K562 (cell line): ENCODE results near the gene ANK3. TPM values are rescaled to one million over a fixed set of nuclear protein-coding genes. Genes with fewer than 3 reads are reported as not detected.
A peak's percentile ranks its signal among the peaks of the same experiment; 100 is the strongest.

ENCODE experiments used
- ATAC-seq: fragments of 200-7000 bp; cut with Tn5 transposase; 3 replicates; pipeline ENCODE4 v1.9.1; 2020; ENCODE audit warnings: moderate library complexity
- BruUV-seq: library from RNA; stranded (reverse); fragments of 400-500 nt; replicated peaks from 2 replicates; lab custom pipeline; 2021; lab: Mats Ljungman, UMichigan
- CTCF ChIA-PET: fragments of 300-600 bp; formaldehyde crosslinking; extraction: SDS; loops from one replicate; lab custom pipeline; 2021; ENCODE audit warnings: low intra/inter-chr PET ratio; lab: Yijun Ruan, JAX
- POLR2A ChIA-PET: fragments of 300-600, 350-650 bp; sonication (Branson Sonifier 250); formaldehyde crosslinking; extraction: SDS; loops from one replicate; lab custom pipeline; 2021; ENCODE audit warnings: antibody characterized with exemption, inconsistent platforms; lab: Yijun Ruan, JAX
- DNase-seq, 4 experiments: peaks; one replicate each; pipeline versions ENCODE4 v3.0.0 to v3.0.0-alpha.2; 2011 to 2018; ENCODE audit warnings: low spot score in 3 of 4, mixed read lengths in 3 of 4; ENCODE audit errors: extremely low read depth in 1 of 4
- FAIRE-seq: peaks from 2 replicates; lab custom pipeline; 2011; peaks lifted over from hg19 to GRCh38; lab: Jason Lieb, UNC
- H2AFZ ChIP-seq: 2 replicates; pipeline ENCODE4 v1.6.0; 2011; ENCODE audit warnings: low read depth, low read length, control low read depth, inconsistent platforms
- H3K27ac ChIP-seq: fragments of 200-600 bp; 3 replicates; pipeline ENCODE4 v1.8.0; 2011; ENCODE audit warnings: low read depth, mild to moderate bottlenecking, control low read depth, inconsistent platforms, low read length, moderate library complexity, mixed read lengths; ENCODE audit errors: extremely low read depth
- H3K27me3 ChIP-seq, 2 experiments: fragments of 300-600 bp in 1 of 2; 2 replicates in 1 of 2; 3 replicates in 1 of 2; pipeline versions ENCODE4 v1.6.0 to v1.8.0; 2011; ENCODE audit warnings: inconsistent platforms in 2 of 2, low read length in 2 of 2, mild to moderate bottlenecking in 1 of 2, mixed read lengths in 1 of 2, moderate library complexity in 1 of 2; ENCODE audit not compliant: control insufficient read depth in 2 of 2, insufficient read depth in 2 of 2
- H3K36me3 ChIP-seq: fragments of 300-600 bp; 3 replicates; pipeline ENCODE4 v1.8.0; 2011; ENCODE audit warnings: mild to moderate bottlenecking, low read length, inconsistent platforms; ENCODE audit not compliant: control insufficient read depth, insufficient read depth
- H3K4me1 ChIP-seq, 2 experiments: fragments of 200-600 bp in 1 of 2; replicated peaks in 1 of 2; 2 replicates in 1 of 2; 3 replicates in 1 of 2; pipeline versions ENCODE4 v1.5.1 to v1.8.0; 2011; ENCODE audit warnings: inconsistent platforms in 2 of 2, low read length in 2 of 2, mild to moderate bottlenecking in 1 of 2, mixed read lengths in 1 of 2, moderate library complexity in 1 of 2; ENCODE audit not compliant: control insufficient read depth in 2 of 2, insufficient read depth in 2 of 2
- H3K4me2 ChIP-seq: 2 replicates; pipeline ENCODE4 v1.6.1; 2011; ENCODE audit warnings: low read length, control low read depth, inconsistent platforms, mixed read lengths; ENCODE audit not compliant: insufficient read depth
- H3K4me3 ChIP-seq: fragments of 200-600 bp; sonication (generic), shearing (Covaris generic); 2 replicates; pipeline ENCODE4 v1.5.1; 2016; ENCODE audit warnings: control low read depth, inconsistent platforms
- H3K79me2 ChIP-seq: fragments of 200-600 bp; 3 replicates; pipeline ENCODE4 v1.8.0; 2011; ENCODE audit warnings: low read length, inconsistent platforms; ENCODE audit not compliant: control insufficient read depth, insufficient read depth
- H3K9ac ChIP-seq, 2 experiments: 2 replicates each; pipeline versions ENCODE4 v1.6.0 to v1.6.1; 2011; ENCODE audit warnings: low read depth in 2 of 2, low read length in 2 of 2, control low read depth in 1 of 2, inconsistent platforms in 1 of 2, mild to moderate bottlenecking in 1 of 2, mixed read lengths in 1 of 2; ENCODE audit not compliant: insufficient read depth in 1 of 2
- H3K9me1 ChIP-seq: one replicate; pipeline ENCODE4 v1.6.0; 2011; ENCODE audit warnings: inconsistent platforms, mild to moderate bottlenecking, low read length, moderate library complexity; ENCODE audit not compliant: control insufficient read depth, insufficient read depth
- H3K9me3 ChIP-seq: replicated peaks from 2 replicates; pipeline ENCODE4 v1.5.1; 2011; ENCODE audit warnings: low read depth, low read length, inconsistent platforms; ENCODE audit not compliant: control insufficient read depth, insufficient read depth
- H4K20me1 ChIP-seq: replicated peaks from 2 replicates; pipeline ENCODE4 v1.6.1; 2011; ENCODE audit warnings: low read length, inconsistent platforms, mixed read lengths; ENCODE audit not compliant: control insufficient read depth, insufficient read depth
- BDP1 ChIP-seq: IDR thresholded peaks from 3 replicates; pipeline ENCODE4 v1.6.1; 2011; ENCODE audit not compliant: insufficient read length, insufficient read depth
- CCNT2 ChIP-seq: IDR thresholded peaks from 2 replicates; pipeline ENCODE4 v1.6.1; 2011; ENCODE audit warnings: borderline replicate concordance, low read depth, mild to moderate bottlenecking, moderate library complexity, mixed read lengths, low read length; ENCODE audit not compliant: insufficient read length; ENCODE audit errors: extremely low read depth
- CREB1 ChIP-seq, 2 experiments: sonication (generic) in 1 of 2; formaldehyde crosslinking in 1 of 2; IDR thresholded peaks; 2 replicates each; pipeline versions ENCODE4 v1.6.1 to v1.8.0; 2012 to 2022; ENCODE audit warnings: inconsistent platforms in 1 of 2, mild to moderate bottlenecking in 1 of 2, missing genetic modification reagents in 1 of 2, moderate library complexity in 1 of 2
- DPF2 ChIP-seq: fragments of 450-650 bp; IDR thresholded peaks from 2 replicates; pipeline ENCODE4 v1.6.1; 2016
- KLF1 ChIP-seq: fragments of 450-650 bp; IDR thresholded peaks from 2 replicates; pipeline ENCODE4 v1.6.1; 2016; ENCODE audit warnings: missing genetic modification characterization, missing compliant biosample characterization
- MAFG ChIP-seq: fragments of 450-650 bp; conservative IDR thresholded peaks from 2 replicates; pipeline ENCODE4 v1.6.1; 2016; ENCODE audit warnings: missing genetic modification characterization, missing compliant biosample characterization
- NFE2 ChIP-seq: IDR thresholded peaks from 2 replicates; pipeline ENCODE4 v1.6.1; 2014; ENCODE audit warnings: antibody characterized with exemption, low read depth
- PHF8 ChIP-seq: fragments of 200-600 bp; sonication (generic); IDR thresholded peaks from 2 replicates; pipeline ENCODE4 v1.6.1; 2012; ENCODE audit warnings: mixed run types, mild to moderate bottlenecking, inconsistent platforms, low read length, moderate library complexity, borderline replicate concordance
- SIX5 ChIP-seq, 2 experiments: IDR thresholded peaks; 2 replicates each; pipeline ENCODE4 v1.6.1; 2011; ENCODE audit warnings: low read length in 2 of 2, borderline replicate concordance in 1 of 2, low read depth in 1 of 2, mild to moderate bottlenecking in 1 of 2, moderate library complexity in 1 of 2; ENCODE audit not compliant: insufficient read depth in 1 of 2
- ZFPM2 ChIP-seq: fragments of 250-450 bp; sonication (Bioruptor Pico); IDR thresholded peaks from 2 replicates; pipeline ENCODE4 v1.5.1; 2022; ENCODE audit warnings: mild to moderate bottlenecking
- WGBS: fragments of 100-300 bp; shearing (Covaris generic); methylation state at CpG from one replicate; pipeline ENCODE4 v1.1.6; 2016; ENCODE audit warnings: low coverage, mixed read lengths; ENCODE audit not compliant: insufficient coverage; ENCODE audit errors: missing lambda C conversion rate; 5-methylcytosine and 5-hydroxymethylcytosine counted together
- in situ Hi-C: fragments of 300-500 bp; cut with MboI; formaldehyde crosslinking; loops from 4 replicates; pipeline ENCODE4 v1.15.0; 2018; ENCODE audit warnings: inconsistent platforms, mixed read lengths
- intact Hi-C: fragments of 100-400 bp; cut with micrococcal nuclease; formaldehyde crosslinking; loops from 2 replicates; pipeline ENCODE4 v1.14.2; 2022
- polyA plus RNA-seq, 8 experiments: library from polyadenylated mRNA; depleted of rRNA in 4 of 8; stranded (reverse) in 5 of 8; unstranded in 3 of 8; fragments of >200 nt; fragmentation: Nextera tagmentation in 2 of 8; fragmentation: Illumina TruSeq in 1 of 8; extraction: Ambion mirVana in 2 of 8; extraction: Trizol in 1 of 8; gene quantifications; 2 replicates each; pipeline versions ENCODE4 v1.2.1 to v1.2.3, GENCODE V29; 2011 to 2014; ENCODE audit warnings: inconsistent platforms in 1 of 8, missing spikeins in 1 of 8
- total RNA-seq, 7 experiments: library from RNA; depleted of rRNA in 6 of 7; stranded (reverse); fragments of >200 nt in 6 of 7; fragmentation: Illumina TruSeq in 2 of 7; extraction: Trizol in 2 of 7; gene quantifications; 2 replicates each; pipeline versions ENCODE4 v1.2.1 to v1.2.3, GENCODE V29; 2011 to 2021; ENCODE audit warnings: low replicate concordance in 1 of 7
- TF ChIP-seq, protein P1 (sequence below): fragments of 250-450 bp; sonication (Bioruptor Pico); IDR thresholded peaks from 2 replicates; pipeline ENCODE4 v1.8.0; 2022; ENCODE audit warnings: moderate library complexity, mild to moderate bottlenecking, inconsistent platforms
- TF ChIP-seq, protein P2 (sequence below), 2 experiments: fragments of 450-650 bp in 1 of 2; IDR thresholded peaks; 2 replicates each; pipeline ENCODE4 v1.6.1; 2011 to 2017; ENCODE audit warnings: low read depth in 2 of 2, antibody characterized with exemption in 1 of 2, borderline replicate concordance in 1 of 2, low read length in 1 of 2, mild to moderate bottlenecking in 1 of 2, mixed read lengths in 1 of 2; ENCODE audit not compliant: control insufficient read depth in 1 of 2

Gene ANK3
- total and polyA plus RNA-seq, 9 of the 15 experiments (the other 6 are each of a cell fraction or from before 2014, with no cell fraction given): 10.0 to 32.3 (median 17.9) TPM

DNA sequence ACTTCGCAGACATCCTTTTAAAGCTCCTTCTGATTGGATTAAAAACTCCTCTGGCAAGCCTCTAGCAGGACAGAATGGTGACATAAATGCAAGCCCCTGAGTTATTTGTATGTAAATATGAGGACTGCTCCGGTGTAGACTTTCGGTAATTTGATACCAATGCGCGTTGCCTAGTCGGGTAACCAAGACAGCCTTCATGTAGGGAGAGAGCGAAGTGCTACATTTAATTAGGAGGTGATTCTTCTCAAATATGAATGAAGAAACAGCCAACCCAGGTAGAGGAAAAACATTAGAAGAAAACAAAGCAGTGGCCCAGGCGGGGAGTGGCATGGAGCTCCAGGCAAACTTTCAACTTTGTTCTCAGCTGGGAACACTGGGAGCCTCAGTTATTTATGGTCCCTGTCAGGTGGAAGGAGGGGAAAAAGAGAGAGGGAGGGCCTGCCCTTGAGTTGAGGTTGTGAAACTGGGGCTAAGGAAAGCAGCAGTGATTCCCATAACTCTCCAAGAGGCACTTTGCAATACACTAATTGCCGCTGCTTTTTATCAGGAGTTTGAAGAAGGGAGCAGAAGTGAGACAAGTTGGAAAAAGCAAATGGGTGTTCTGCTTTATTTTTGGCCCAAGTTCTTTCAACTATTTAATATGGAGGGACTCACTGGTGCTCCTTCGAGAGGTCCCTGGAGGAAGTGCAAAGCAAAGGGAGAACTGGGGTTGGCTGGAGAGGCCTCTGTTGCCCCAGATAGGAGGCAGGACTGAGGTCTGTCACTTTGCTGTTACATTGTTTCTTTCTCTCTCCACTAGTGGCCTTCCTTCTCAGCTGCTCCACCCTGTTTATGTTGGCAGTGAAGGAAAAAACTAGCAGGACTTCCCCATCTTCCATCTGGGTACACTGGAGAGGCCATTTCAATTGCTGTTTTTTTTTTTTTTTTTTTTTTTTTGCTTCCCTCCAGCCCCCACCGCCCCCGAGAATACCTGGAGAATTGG, 248.7 kb downstream of the ANK3 start (continued):
- TF ChIP-seq, protein P1, sequence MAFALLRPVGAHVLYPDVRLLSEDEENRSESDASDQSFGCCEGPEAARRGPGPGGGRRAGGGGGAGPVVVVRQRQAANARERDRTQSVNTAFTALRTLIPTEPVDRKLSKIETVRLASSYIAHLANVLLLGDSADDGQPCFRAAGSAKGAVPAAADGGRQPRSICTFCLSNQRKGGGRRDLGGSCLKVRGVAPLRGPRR (CRISPR knock-in tag): no peak
- TF ChIP-seq DPF2 (peak; percentile 51; the same call in 1 of the 2 replicates), BDP1 (no peak), SIX5 (IDR thresholded peaks at IDR 0.05; ENCODE audit: borderline replicate concordance in 1 of 2, insufficient read depth in 1 of 2, low read depth in 1 of 2, low read length in 2 of 2) (no peak), PHF8 (peak; percentile 10; the same call in 1 of the 2 replicates)

DNA sequence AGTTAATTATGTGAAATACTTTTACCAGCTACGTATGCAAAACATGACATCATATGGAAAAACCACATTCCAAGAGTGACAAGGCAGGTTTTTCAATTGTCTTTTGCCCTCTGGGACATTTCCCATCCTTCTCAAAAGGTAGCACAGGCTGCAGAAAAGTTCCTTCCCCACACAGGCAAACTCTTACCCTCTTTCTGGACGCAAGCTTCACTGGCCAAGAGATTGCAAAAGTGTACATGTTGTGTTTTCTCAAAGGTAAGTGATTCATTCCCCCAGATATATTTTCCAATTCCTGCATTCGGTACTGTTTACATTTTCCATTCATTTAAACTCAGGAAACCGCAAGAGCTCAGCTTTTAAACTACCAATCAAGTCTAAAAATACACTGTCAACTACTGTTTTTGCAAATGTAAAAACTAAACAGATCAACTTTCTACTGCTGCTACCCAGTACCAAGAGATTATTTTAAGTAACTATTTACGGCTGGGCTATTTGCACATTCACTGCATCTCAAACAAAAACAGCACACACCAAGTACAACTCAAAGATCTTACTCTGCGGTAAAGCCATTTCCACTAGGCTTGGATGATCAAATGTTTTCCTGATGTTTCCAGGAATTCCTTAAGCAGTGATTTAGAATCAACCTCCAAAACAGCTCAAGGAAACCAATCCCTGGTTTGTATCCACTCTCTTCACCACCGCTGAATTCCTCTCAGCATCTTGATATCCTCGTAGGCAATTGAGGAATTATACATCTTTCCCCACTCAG, 249.7 kb downstream of the ANK3 start:
- peak overlapping the region in 1 of 2 experiments; percentile 31; a peak in 2 of 4 replicates for H3K9ac ChIP-seq
- peak overlapping the region; percentile 28 for H3K4me3 ChIP-seq
- no peaks in the 10 kb centered on the region for H4K20me1 ChIP-seq
- CTCF ChIA-PET: no interaction called here
- H2AFZ ChIP-seq: peak overlapping the region; percentile 93
- POLR2A ChIA-PET: interaction anchor here (0.7 to 3.0 kb wide), 3 partner anchors 10 to 315 kb away, joined by 3 to 16 read pairs (median 4); no protein-coding TSS in a partner anchor
- intact Hi-C loops (no loop called here), in situ Hi-C loops (no loop called here)
- peak overlapping the region; percentile 61; the same call in 1 of the 3 replicates for H3K27ac ChIP-seq
- H3K4me1 ChIP-seq: peaks cover 0 to 33% of the 10 kb centered on the region in 2 experiments; a peak in 3 of 5 replicates
- 17% methylated on average over 8 of the region's 8 CpGs for WGBS
- no peaks in the 10 kb centered on the region for H3K79me2 ChIP-seq
- peak overlapping the region; percentile 69 for H3K4me2 ChIP-seq
- no peak for FAIRE-seq
- H3K9me1 ChIP-seq: no peaks in the 10 kb centered on the region
- no peaks in the 10 kb centered on the region for H3K27me3 ChIP-seq
- peak; percentile 6; the same call in 2 of the 3 replicates for ATAC-seq
- H3K9me3 ChIP-seq: no peaks in the 10 kb centered on the region
- DNase-seq: no peak
- no peaks in the 10 kb centered on the region for H3K36me3 ChIP-seq
- BruUV-seq: TSS peak; percentile 59
- TF ChIP-seq ZFPM2 (CRISPR knock-in tag) (0 out of 2 replicates have a peak, but pooled peaks have one; percentile 31), CREB1 (IDR thresholded peaks at IDR 0.05) (no peak), CREB1 (CRISPR knock-in tag; IDR thresholded peaks at IDR 0.05) (no peak), MAFG (tag) (peak; percentile 36; the same call in 1 of the 2 replicates), KLF1 (tag) (no peak), NFE2 (peak; percentile 53; the same call in 1 of the 2 replicates), CCNT2 (peak; percentile 17)
- TF ChIP-seq, protein P2, sequence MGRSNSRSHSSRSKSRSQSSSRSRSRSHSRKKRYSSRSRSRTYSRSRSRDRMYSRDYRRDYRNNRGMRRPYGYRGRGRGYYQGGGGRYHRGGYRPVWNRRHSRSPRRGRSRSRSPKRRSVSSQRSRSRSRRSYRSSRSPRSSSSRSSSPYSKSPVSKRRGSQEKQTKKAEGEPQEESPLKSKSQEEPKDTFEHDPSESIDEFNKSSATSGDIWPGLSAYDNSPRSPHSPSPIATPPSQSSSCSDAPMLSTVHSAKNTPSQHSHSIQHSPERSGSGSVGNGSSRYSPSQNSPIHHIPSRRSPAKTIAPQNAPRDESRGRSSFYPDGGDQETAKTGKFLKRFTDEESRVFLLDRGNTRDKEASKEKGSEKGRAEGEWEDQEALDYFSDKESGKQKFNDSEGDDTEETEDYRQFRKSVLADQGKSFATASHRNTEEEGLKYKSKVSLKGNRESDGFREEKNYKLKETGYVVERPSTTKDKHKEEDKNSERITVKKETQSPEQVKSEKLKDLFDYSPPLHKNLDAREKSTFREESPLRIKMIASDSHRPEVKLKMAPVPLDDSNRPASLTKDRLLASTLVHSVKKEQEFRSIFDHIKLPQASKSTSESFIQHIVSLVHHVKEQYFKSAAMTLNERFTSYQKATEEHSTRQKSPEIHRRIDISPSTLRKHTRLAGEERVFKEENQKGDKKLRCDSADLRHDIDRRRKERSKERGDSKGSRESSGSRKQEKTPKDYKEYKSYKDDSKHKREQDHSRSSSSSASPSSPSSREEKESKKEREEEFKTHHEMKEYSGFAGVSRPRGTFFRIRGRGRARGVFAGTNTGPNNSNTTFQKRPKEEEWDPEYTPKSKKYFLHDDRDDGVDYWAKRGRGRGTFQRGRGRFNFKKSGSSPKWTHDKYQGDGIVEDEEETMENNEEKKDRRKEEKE (IDR thresholded peaks at IDR 0.05; ENCODE audit: borderline replicate concordance in 1 of 2, control insufficient read depth in 1 of 2, low read depth in 2 of 2, low read length in 1 of 2): no peak
